Glutamatergic neuron (in vitro differentiated cells): ENCODE measurements around the gene PTPRQ. TPM values are rescaled to one million over a fixed set of nuclear protein-coding genes. Genes with fewer than 3 reads are reported as not detected.

Experiments
- DNase-seq: peaks from one replicate; pipeline ENCODE4 v3.0.0; 2022
- H3K27ac Mint-ChIP-seq: one replicate; pipeline ENCODE4 v1.8.0; 2020; ENCODE audit warnings: mild to moderate bottlenecking, mixed read lengths, inconsistent platforms; ENCODE audit not compliant: unreplicated experiment
- H3K27me3 Mint-ChIP-seq: one replicate; pipeline ENCODE4 v1.8.0; 2020; ENCODE audit warnings: mild to moderate bottlenecking, moderate library complexity, mixed read lengths, inconsistent platforms; ENCODE audit not compliant: unreplicated experiment
- H3K36me3 Mint-ChIP-seq: one replicate; pipeline ENCODE4 v1.8.0; 2020; ENCODE audit warnings: mild to moderate bottlenecking, mixed read lengths, inconsistent platforms; ENCODE audit not compliant: unreplicated experiment
- H3K4me1 Mint-ChIP-seq: one replicate; pipeline ENCODE4 v1.8.0; 2020; ENCODE audit warnings: mild to moderate bottlenecking, low read depth, mixed read lengths, inconsistent platforms; ENCODE audit not compliant: unreplicated experiment
- H3K4me3 Mint-ChIP-seq: one replicate; pipeline ENCODE4 v1.8.0; 2020; ENCODE audit warnings: mild to moderate bottlenecking, mixed read lengths, inconsistent platforms; ENCODE audit not compliant: unreplicated experiment
- H3K9me3 Mint-ChIP-seq: one replicate; pipeline ENCODE4 v1.8.0; 2020; ENCODE audit warnings: mild to moderate bottlenecking, moderate library complexity, mixed read lengths, inconsistent platforms; ENCODE audit not compliant: unreplicated experiment
- total RNA-seq: library from RNA; stranded (reverse); fragmentation: NEBNext Ultra II Directional; extraction: Animal tissue kit (Norgen Biotek cat#: 25700); gene quantifications from one replicate; pipeline ENCODE4 v1.2.1, GENCODE V29; 2021; ENCODE audit not compliant: unreplicated experiment
- TF ChIP-seq, protein P1 (sequence below): fragments of 200-600 bp; sonication (generic); IDR thresholded peaks from one replicate; pipeline ENCODE4 v1.5.0; 2021; ENCODE audit not compliant: partially characterized antibody, unreplicated experiment

The PTPRQ gene
- total RNA-seq, 1 donor from 2014 or later = not detected

DNA sequence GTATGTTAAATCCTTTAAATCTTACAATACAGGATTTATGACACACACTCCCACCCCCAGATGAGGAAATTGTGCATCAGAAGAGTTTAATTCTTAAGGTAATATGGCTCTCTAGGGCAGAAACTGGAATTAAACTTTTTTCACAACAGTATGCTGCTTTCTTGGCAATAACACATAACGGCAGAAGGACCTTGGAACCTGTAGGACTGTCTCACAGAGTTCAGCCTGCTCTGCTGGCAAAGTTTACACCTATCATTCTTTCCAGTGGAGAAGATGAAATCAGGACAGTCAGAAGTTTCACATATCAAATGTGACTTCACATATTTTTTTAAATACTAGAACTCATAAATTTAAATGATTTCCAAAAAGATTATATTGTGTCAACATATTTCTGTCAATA is 232.8 kb downstream of the PTPRQ start:
- Mint-ChIP-seq H3K36me3 (no peaks in the 10 kb centered on the region), H3K4me1 (no peaks in the 10 kb centered on the region), H3K27ac (no peak overlapping the region)

DNA sequence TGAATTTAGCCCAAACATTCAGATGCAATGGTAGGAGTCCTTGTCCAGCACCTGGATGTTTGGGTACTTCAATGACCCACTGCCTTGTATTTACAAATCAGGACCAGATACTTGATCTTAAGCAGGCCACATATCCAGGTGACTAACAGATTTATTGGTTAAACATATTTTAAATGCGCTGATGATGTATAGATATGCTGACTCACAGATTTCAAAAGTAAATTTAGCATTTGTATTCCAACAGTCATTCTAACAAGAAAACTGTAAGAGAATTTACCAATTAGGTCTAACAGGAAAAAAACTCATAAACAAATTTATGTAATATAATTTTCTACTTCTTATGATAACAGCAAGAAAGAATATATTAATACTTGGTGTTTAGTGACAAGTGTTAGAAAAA is 234.0 kb downstream of the PTPRQ start:
- TF ChIP-seq, protein P1, sequence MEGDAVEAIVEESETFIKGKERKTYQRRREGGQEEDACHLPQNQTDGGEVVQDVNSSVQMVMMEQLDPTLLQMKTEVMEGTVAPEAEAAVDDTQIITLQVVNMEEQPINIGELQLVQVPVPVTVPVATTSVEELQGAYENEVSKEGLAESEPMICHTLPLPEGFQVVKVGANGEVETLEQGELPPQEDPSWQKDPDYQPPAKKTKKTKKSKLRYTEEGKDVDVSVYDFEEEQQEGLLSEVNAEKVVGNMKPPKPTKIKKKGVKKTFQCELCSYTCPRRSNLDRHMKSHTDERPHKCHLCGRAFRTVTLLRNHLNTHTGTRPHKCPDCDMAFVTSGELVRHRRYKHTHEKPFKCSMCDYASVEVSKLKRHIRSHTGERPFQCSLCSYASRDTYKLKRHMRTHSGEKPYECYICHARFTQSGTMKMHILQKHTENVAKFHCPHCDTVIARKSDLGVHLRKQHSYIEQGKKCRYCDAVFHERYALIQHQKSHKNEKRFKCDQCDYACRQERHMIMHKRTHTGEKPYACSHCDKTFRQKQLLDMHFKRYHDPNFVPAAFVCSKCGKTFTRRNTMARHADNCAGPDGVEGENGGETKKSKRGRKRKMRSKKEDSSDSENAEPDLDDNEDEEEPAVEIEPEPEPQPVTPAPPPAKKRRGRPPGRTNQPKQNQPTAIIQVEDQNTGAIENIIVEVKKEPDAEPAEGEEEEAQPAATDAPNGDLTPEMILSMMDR = no peak
- Mint-ChIP-seq H3K4me3 (no peak overlapping the region), H3K4me1 (no peaks in the 10 kb centered on the region), H3K36me3 (no peaks in the 10 kb centered on the region), H3K27me3 (no peaks in the 10 kb centered on the region), H3K27ac (no peak overlapping the region), H3K9me3 (no peaks in the 10 kb centered on the region)
- no peak for DNase-seq

More for the DNA sequence above, 232.8 kb downstream of the PTPRQ start:
- TF ChIP-seq, protein P1 = no peak
- Mint-ChIP-seq H3K27me3 (peaks cover under 1% of the 10 kb centered on the region), H3K4me3 (no peak overlapping the region), H3K9me3 (no peaks in the 10 kb centered on the region)
- DNase-seq = no peak

DNA sequence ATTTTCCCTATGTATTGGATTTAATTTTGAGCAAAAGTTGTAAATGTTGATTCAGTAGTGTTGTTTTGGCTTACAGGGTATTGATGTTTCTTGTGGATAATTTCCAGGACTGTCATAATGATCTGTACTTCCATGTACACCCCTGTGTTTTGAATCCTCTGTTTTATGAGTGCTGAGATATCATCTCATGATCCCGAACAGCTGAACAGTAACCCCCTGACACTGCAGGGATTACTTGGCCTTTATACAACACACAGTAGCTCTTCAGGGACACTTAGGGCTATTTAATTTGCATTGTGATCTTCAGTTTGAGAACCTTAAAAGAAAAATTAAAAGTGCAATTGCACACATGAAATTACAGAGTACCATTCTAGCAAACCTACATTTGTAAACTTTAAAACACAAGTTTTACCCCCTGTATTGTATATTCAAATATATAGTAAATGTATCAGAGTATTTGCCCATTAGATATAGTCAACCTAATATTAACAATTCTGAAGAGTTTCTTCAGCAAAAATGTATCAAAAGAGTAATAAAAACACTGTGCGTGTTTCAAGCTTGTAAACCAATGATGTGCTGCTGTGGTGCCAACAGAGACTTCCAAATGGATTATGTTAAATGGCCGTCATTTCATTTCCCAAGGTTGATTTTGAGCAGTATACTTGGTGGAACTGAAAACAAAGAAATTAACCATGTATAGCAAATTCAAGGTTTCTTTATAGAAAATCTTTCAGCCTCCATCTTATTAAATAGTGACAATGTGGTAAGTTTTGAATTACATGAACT is 235.5 kb downstream of the PTPRQ start:
- Mint-ChIP-seq H3K36me3 (no peaks in the 10 kb centered on the region), H3K27me3 (no peaks in the 10 kb centered on the region), H3K9me3 (no peaks in the 10 kb centered on the region), H3K4me3 (no peak overlapping the region), H3K27ac (no peak overlapping the region), H3K4me1 (no peaks in the 10 kb centered on the region)
- TF ChIP-seq, protein P1 = no peak
- DNase-seq = no peak

DNA sequence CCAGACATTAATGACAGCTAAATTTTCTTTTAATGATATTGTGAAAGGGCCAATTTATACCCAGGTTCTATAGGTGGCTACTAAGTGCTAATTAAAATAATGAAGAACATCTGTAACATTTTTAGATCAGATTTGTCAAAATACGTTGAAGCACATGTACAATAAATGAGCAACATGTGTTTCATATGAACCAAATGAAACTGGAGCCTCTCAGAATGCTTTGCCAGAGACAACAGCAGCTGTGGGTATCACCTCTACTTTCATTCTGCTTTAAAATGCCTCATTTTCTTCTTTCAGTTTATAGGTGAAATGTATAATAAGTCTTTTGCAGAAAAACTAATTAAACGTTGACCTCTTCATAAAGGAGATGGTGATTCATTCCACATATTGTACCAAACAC is 237.3 kb downstream of the PTPRQ start:
- Mint-ChIP-seq H3K36me3 (no peaks in the 10 kb centered on the region), H3K27me3 (no peaks in the 10 kb centered on the region), H3K27ac (no peak overlapping the region), H3K4me3 (no peak overlapping the region), H3K4me1 (no peaks in the 10 kb centered on the region), H3K9me3 (no peaks in the 10 kb centered on the region)
- TF ChIP-seq, protein P1 = no peak
- no peak for DNase-seq

DNA sequence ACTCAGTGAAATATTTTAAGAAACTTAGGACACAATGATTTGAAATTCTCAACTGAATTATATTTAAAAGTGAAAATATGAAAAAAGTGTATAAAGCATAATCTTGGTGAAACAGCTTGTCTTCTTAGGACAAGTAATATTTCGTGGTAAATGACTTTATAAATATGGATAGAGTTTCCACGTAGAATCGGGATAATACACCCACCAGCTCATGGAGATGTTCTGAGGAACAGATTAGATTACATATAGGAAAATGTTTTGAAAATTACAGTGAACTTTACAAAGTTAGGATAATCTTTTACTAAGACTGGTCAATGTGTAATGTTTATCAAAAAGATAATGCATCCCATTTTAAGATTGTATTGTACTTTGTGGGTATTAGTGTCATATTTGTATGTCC is 237.8 kb downstream of the PTPRQ start:
- TF ChIP-seq, protein P1 = no peak
- H3K9me3 Mint-ChIP-seq = no peaks in the 10 kb centered on the region
- H3K4me3 Mint-ChIP-seq = no peak overlapping the region
- no peaks in the 10 kb centered on the region for H3K36me3 Mint-ChIP-seq
- H3K27ac Mint-ChIP-seq = no peak overlapping the region
- no peaks in the 10 kb centered on the region for H3K27me3 Mint-ChIP-seq
- no peaks in the 10 kb centered on the region for H3K4me1 Mint-ChIP-seq
- no peak for DNase-seq
